CD4-positive, alpha-beta T cell treated with Interferon gamma for 1 hour (primary cell): ENCODE measurements around the gene ZNF789.
"Not testable (repeated sequence)": the region's sequence is repeated elsewhere in the genome, so short reads cannot be mapped to it uniquely, and the experiment has no call there.

Source experiments
- DNase-seq: peaks from one replicate; pipeline ENCODE4 v3.0.0-alpha.2; 2020

Gene ZNF789

GRCh38 chr7:99472561-99473314, at the start of gene ZNF789:
TSS of gene ZNF789 (plus strand) at chr7:99472890. CDS start at chr7:99476457, 3,567 bp downstream.
- peak; percentile 97 for DNase-seq

DNA sequence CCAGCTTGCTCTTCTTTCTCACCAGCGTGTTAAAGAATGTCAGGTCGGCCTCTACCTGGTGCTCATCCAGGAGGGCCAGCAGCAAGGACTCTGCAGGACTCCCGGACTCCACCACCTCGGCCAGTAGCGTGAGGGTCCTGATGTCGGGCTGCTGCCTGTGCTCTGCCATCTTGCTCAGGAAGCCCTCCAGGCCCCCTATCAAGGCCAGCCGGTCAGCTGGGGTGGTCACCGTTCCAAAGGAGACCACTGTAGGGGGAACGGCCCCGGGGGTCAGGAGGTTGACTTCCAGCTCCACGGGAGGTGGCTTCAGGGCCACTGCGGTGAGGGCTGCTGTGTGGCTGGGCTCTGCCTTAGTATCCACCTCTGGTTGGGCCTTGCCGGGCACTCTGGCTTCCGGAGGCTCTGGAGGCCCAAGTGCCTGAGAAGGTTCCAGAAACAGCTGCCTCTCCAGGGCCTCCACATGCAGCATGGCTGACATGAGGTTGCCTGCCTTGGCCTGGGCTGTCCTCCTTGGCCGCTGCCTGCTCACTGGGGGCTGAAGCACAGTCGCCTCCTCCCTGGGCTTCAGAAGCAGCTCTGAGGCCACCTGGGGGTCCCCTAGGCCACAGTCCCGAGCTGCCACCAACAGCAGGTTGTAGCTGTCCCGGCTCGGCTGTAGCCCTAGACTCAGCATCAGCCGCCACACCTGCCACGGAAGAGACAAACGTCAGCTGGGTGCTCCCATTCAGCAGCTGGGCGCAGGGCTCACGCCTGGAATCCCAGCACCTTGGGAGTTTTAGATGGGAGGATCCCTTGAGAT, 47.6 kb upstream of the ZNF789 start:
- no peak for DNase-seq

DNA sequence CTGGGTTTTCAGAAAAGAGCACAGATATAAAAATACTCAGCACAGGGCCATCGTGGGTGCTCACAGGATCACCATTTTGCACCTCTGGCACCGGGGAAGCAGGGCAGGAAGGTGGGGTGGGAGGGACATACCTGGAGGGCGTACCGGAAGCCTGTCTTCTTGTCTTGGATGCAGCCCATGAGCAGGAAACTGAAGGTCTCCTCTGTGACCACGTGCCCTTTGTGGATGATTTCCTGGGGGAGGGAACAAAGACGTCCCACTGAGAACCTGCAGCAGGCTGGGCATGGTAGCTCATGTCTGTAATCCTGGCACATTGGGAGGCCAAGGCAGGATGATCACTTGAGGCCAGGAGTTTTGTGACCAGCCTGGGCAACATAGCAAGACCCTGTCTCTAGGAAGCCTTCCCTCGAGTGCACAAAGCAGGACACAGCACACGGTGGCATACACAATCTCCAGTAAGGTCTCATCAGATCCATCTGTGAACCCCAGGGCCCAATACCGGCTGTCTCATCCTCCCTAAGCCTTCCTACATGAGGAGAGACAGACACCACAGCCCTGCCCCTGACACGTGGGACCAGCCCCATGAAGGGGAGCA, 43.6 kb upstream of the ZNF789 start:
- no peak for DNase-seq

GRCh38 chr7:99429756-99430155, 42.9 kb upstream of the ZNF789 start:
- no peak for DNase-seq

DNA sequence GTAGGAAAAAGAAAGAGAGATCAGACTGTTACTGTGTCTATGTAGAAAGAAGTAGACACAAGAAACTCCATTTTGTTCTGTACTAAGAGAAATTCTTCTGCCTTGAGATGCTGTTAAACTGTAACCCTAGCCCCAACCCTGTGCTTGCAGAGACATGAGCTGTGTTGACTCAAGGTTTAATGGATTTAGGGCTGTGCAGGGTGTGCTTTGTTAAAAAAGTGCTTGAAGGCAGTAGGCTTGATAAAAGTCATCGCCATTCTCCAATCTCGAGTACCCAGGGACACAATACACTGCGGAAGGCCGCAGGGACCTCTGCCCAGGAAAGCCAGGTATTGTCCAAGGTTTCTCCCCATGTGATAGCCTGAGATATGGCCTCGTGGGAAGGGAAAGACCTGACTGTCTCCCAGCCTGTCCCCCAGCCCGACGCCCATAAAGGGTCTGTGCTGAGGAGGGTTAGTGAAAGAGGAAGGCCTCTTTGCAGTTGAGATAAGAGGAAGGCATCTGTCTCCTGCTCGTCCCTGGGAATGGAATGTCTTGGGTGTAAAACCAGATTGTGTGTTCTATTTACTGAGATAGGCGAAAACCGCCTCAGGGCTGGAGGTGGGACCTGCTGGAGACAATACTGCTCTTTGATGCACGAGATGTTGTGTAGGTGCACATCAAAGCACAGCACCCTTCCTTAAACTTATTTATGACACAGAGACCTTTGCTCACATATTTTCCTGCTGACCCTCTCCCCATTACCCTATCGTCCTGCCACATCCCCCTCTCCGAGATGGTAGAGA, 40.7 kb upstream of the ZNF789 start:
- DNase-seq = not testable (repeated sequence)

GRCh38 chr7:99433158-99433557, 39.5 kb upstream of the ZNF789 start:
- DNase-seq = no peak

GRCh38 chr7:99437946-99438572, 34.6 kb upstream of the ZNF789 start:
- no peak for DNase-seq

GRCh38 chr7:99438573-99439480, 33.9 kb upstream of the ZNF789 start, which contains the start of the genes CPSF4 and PTCD1:
TSS of gene CPSF4 (plus strand) at chr7:99438943. CDS start at chr7:99439083, 140 bp downstream.
TSS of gene PTCD1 (minus strand) at chr7:99438798. CDS start at chr7:99435242, 3,556 bp downstream.
- DNase-seq = peak; percentile 92

GRCh38 chr7:99440195-99440594, 32.5 kb upstream of the ZNF789 start:
- no peak for DNase-seq

DNA sequence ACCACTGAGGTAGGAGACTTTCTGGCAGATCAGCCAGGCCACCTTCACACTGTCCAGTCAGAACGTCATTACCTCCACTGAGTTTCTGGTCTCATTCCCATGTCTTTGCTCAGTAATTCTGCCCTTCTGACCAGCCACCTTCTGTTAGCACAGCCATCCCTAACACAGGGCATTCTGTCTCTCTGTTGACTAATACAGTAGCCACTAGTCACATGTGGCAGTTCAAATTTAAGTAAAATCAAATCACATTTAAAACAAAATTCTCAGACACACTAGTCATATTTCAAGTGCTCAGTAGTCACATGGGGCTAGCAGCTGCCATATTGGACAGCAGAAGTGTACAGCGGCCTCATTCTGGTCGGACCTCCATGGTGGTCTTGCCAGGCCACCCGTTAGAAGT, 26.6 kb upstream of the ZNF789 start:
- DNase-seq = no peak

DNA sequence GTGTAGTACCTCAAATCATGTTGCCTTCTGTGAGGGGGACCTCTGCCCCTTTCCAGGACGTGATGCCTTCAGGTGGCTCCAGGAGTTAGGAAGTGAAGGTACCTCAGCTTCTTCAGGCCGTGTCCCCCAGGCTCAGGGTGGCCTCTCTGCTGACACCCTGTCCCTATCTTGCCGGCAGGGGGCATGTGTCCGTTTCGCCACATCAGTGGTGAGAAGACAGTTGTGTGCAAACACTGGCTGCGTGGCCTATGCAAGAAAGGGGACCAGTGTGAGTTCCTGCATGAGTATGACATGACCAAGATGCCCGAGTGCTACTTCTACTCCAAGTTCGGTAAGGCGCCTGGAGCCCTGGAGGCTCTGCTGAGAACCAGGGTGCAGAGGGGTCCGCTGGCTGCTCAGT, 24.7 kb upstream of the ZNF789 start:
- DNase-seq = no peak

DNA sequence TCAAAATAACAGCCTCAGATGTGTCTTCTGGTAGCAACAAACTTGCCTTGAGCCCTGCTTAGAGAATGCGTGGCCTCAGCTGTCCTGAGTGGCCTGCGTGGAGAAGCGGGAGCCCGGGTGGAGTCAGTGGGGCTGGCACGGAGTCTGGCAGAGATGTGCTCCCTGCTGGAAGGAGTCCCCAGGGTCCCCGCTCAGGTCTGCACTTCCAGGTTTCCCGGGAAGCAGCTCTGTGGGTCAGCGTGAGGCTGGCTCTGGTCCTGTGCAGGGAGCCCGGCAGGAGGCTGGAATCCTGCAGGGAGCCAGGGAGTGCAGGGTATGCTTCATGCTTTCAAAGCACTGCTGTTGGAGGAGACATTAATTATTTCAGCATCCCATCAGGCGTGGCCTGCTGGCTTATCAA, 23.8 kb upstream of the ZNF789 start:
- no peak for DNase-seq

DNA sequence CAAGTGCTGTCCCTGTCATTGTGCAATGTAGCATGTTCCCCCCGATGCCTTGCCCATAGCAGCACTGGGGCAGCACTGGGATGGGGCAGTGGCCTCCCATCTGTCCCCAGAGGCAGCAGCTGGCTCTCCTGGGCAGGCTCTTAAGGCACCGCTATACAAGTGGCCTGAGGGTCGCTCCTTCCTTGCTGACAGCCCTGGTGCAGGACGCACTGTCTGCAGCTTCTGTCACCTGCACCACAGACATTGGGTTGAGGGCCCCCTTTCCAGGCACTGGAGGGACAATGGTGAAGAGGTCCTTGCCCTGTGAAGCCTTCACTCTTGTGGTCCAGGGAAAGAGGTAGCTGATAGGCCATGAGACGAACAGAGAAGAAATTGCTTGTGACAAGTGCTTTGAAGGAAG, 23.4 kb upstream of the ZNF789 start:
- no peak for DNase-seq

- DNase-seq = no peak
These were observed 20.8 kb upstream of the ZNF789 start for GRCh38 chr7:99451936-99452335.

DNA sequence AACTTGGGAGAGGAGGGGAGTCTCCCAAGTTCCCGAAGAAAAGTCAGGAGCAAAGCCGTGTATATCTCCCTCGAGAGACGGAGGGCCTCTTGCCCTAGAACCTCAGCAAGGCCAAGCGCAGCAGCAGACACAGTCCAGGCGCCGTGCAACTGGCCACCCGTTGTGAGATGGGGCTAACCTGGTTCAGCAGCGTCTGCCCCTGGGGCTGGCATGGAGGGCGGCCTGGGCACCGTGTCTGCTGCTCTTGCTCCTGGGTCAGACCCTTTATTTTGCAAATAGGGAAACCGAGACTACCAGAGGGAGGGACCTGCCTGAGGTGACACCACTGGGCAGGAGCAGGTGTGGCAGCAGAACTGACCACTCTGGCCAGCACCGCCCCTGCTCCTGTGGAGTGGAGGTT, 20.1 kb upstream of the ZNF789 start:
- no peak for DNase-seq

DNA sequence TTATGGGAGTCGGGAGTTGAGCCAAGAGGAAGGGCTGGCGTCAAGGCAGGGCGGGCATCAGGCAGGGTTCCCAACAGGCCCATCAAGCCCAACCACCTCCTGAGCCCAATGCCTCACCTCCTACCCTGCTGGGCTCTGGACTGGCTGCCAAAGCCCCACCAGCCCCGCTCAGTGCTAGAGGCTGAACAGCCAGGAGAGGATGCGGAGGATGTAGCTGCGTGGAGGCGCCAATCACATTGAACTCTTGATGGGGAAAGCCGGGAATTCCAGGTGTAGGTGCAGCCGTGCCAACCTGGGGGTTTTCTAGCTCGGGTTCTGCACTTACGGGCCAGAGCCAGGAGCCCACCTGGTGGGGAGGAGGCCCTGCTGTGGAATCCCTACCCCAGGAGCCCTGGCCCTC, 19.6 kb upstream of the ZNF789 start:
- DNase-seq = no peak

DNA sequence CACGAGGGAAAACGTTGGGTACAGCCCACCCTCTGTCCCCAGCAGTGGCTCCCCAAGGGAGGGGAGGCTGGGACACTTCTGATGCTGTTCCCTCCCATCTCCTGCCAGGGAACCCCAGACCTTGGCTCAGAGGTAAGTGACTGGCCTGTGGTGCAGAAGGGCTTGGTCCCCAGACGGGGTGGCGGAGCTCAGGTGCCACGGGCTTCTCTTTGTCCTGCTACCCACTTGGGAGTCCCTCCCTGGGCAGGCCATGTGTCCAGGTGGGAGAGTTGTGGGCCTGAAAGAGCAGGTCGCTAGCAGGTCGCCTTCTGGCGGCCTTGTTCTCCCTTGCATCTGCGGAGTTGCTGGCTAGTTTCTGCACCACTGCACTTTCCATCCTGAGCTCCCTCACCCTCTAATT, 16.8 kb upstream of the ZNF789 start:
- no peak for DNase-seq

DNA sequence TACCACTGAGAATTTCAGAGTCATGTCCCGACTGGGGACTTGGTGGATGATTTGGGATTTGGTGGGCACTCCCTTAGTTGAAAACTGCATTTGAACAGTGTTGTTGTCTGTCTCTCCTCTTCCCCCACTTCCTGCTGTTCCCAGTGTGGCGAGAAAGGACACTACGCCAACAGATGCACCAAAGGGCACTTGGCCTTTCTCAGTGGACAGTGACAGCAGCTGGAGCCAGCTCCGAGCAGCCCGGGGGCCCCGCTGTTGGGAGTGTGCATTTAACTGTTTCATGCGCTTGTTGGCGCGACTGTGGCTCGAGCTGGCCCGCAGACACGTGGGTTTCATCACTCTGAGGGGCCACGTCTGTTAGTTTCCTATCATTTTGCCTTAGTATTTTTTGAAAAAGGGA, 16.4 kb upstream of the ZNF789 start:
- DNase-seq = no peak

GRCh38 chr7:99457050-99457649, 15.5 kb upstream of the ZNF789 start:
- no peak for DNase-seq

DNA sequence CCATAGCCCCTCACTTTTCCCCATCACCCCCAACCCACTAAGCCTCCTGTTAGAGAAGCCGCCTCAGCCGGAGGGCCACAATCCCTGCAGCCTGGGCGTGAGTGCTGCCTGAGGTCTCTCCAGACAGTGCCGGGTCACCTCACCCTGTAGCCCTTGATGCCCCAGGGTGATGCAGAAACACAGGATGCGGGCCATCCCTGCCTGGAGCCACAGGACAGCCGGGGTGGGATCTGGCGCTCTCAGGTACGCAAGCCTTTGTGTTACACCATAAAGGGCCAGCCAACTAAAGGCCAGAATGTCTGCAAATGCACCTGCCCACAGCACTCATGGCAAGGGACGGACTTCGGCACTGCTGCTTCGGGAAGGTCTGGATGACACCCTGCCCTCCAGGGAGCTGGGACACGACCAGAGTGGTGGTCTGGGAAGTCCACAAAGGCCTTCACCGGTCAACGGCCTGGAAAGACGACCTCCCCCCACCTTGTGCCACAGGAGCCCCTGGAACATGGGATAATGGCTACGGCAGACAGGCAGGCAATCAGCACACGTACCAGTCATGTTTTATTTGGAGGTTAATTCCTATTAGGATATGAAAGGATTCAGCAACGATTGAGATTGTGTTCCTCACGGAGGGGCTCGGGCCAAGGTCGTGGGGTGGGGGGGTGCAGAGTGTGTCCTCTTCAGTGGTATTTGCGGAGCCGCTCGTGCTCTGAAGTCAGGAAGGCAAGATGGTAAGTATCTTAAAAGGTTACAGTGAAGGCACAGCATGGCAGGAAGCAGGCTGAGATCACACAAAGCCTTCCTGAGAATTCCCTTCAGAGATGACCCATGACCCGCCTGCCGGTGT, 14.8 kb upstream of the ZNF789 start:
- DNase-seq = no peak
